OCI-LY1 (cell line): ENCODE data around the gene SH3BP5.
"Not testable (repeated sequence)": the region's sequence is repeated elsewhere in the genome, so short reads cannot be mapped to it uniquely, and the experiment has no call there.

Experiments
- H2AFZ ChIP-seq: fragments of 200-600 bp; sonication (generic), shearing (Covaris generic); 2 replicates; pipeline ENCODE4 v1.6.0; 2014; ENCODE audit warnings: antibody characterized with exemption, mild to moderate bottlenecking, low read length
- H3F3A ChIP-seq: fragments of 200-600 bp; sonication (generic), shearing (Covaris generic); 2 replicates; pipeline ENCODE4 v1.6.0; 2014; ENCODE audit warnings: mild to moderate bottlenecking, antibody characterized with exemption, low read length, moderate library complexity; ENCODE audit not compliant: insufficient read depth
- H3K27ac ChIP-seq: fragments of 200-600 bp; sonication (generic); 2 replicates; pipeline ENCODE4 v1.5.1; 2014; ENCODE audit warnings: low read length, mixed run types, mild to moderate bottlenecking, low read depth; ENCODE audit not compliant: poor library complexity, severe bottlenecking
- H3K27me3 ChIP-seq: fragments of 200-600 bp; sonication (generic); 2 replicates; pipeline ENCODE4 v1.6.0; 2014; ENCODE audit warnings: antibody characterized with exemption, mild to moderate bottlenecking, low read length, moderate library complexity; ENCODE audit not compliant: insufficient read depth
- H3K36me3 ChIP-seq: fragments of 200-600 bp; sonication (generic); 2 replicates; pipeline ENCODE4 v1.6.1; 2014; ENCODE audit warnings: mild to moderate bottlenecking, antibody characterized with exemption, low read length, moderate library complexity, mixed read lengths; ENCODE audit not compliant: insufficient read depth
- H3K4me1 ChIP-seq: fragments of 200-600 bp; sonication (generic); 2 replicates; pipeline ENCODE4 v1.5.1; 2014; ENCODE audit warnings: mild to moderate bottlenecking, low read length, moderate library complexity; ENCODE audit not compliant: insufficient read depth, severe bottlenecking
- H3K4me2 ChIP-seq: fragments of 200-600 bp; sonication (generic), shearing (Covaris generic); 2 replicates; pipeline ENCODE4 v1.6.1; 2014; ENCODE audit warnings: low read length
- H3K4me3 ChIP-seq: fragments of 200-600 bp; sonication (generic); 2 replicates; pipeline ENCODE4 v1.5.1; 2014; ENCODE audit warnings: low read length, low read depth, mild to moderate bottlenecking, mixed read lengths; ENCODE audit not compliant: poor library complexity, severe bottlenecking
- H3K79me2 ChIP-seq: fragments of 200-600 bp; shearing (Covaris generic); 2 replicates; pipeline ENCODE4 v1.6.1; 2016; ENCODE audit warnings: mixed run types, low read length, mixed read lengths; ENCODE audit not compliant: insufficient read depth
- H3K9ac ChIP-seq: fragments of 200-600 bp; sonication (generic), shearing (Covaris generic); 2 replicates; pipeline ENCODE4 v1.6.1; 2014; ENCODE audit warnings: mild to moderate bottlenecking, low read length, mixed read lengths
- H3K9me2 ChIP-seq: fragments of 200-600 bp; sonication (generic), shearing (Covaris generic); 2 replicates; pipeline ENCODE4 v1.6.1; 2014; ENCODE audit warnings: low read depth, mild to moderate bottlenecking, low read length, mixed read lengths
- H3K9me3 ChIP-seq: fragments of 200-600 bp; shearing (Covaris generic); 2 replicates; pipeline ENCODE4 v1.6.1; 2014; ENCODE audit warnings: low read length, mixed read lengths
- H4K20me1 ChIP-seq: fragments of 200-600 bp; sonication (generic), shearing (Covaris generic); 2 replicates; pipeline ENCODE4 v1.6.0; 2016; ENCODE audit warnings: mild to moderate bottlenecking, low read length; ENCODE audit not compliant: insufficient read depth
- EZH2 ChIP-seq: fragments of 200-600 bp; sonication (generic), shearing (Covaris generic); IDR thresholded peaks from 2 replicates; pipeline ENCODE4 v1.8.0; 2017; ENCODE audit warnings: borderline replicate concordance, mixed run types, mild to moderate bottlenecking, antibody characterized with exemption, low read length, moderate library complexity, mixed read lengths
- TF ChIP-seq, protein P1 (sequence below): fragments of 200-600 bp; sonication (generic), shearing (Covaris generic); IDR thresholded peaks from 2 replicates; pipeline ENCODE4 v1.5.1; 2017; ENCODE audit warnings: mild to moderate bottlenecking, antibody characterized with exemption, low read length, moderate library complexity, mixed read lengths

Gene SH3BP5

DNA sequence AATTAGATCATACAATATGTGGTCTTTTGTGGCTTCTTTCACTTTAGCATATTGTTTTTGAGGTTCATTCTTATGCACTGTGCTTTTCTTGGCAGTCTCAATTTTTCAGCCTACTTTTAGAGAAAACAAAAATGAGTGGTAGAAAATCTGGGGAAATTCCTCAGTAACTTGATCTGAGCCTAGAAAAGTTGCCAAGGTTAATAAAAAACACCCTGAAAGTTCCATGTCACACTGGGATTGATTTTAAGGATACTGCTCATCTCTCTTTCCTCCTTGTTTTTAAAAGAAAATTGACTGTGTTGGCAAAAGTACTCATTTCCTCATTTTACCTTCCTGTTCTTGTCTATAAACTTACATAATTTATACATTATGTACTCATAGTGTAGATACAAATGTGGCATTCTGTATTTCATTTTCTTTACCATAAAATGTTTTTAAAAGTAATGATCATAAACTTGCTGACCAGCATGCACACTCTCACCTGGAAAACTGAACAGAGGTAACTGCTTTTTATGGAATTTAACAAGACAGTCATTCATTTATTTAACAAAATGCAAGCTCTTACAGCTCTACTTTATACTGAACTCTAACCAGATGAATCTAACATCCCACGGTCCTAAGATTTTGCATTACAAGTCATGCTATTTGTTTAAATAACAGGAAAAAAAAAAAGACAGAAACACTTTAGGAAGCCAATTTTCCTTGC lies 28.6 kb upstream of the SH3BP5 start:
- Histone ChIP-seq H4K20me1 (no peaks in the 10 kb centered on the region), H2AFZ (peak overlapping the region; percentile 21; the same call in 1 of the 2 replicates), H3K27me3 (peaks cover 4% of the 10 kb centered on the region; the same call in 1 of the 2 replicates), H3K4me3 (no peak overlapping the region), H3K9ac (peak overlapping the region; percentile 42), H3K4me2 (peak overlapping the region; percentile 57), H3K4me1 (peaks cover 20% of the 10 kb centered on the region), H3K9me3 (no peaks in the 10 kb centered on the region), H3K36me3 (no peaks in the 10 kb centered on the region), H3F3A (no peaks in the 10 kb centered on the region), H3K27ac (peak overlapping the region; percentile 51), H3K9me2 (no peaks in the 10 kb centered on the region), H3K79me2 (no peaks in the 10 kb centered on the region)
- TF ChIP-seq, protein P1, sequence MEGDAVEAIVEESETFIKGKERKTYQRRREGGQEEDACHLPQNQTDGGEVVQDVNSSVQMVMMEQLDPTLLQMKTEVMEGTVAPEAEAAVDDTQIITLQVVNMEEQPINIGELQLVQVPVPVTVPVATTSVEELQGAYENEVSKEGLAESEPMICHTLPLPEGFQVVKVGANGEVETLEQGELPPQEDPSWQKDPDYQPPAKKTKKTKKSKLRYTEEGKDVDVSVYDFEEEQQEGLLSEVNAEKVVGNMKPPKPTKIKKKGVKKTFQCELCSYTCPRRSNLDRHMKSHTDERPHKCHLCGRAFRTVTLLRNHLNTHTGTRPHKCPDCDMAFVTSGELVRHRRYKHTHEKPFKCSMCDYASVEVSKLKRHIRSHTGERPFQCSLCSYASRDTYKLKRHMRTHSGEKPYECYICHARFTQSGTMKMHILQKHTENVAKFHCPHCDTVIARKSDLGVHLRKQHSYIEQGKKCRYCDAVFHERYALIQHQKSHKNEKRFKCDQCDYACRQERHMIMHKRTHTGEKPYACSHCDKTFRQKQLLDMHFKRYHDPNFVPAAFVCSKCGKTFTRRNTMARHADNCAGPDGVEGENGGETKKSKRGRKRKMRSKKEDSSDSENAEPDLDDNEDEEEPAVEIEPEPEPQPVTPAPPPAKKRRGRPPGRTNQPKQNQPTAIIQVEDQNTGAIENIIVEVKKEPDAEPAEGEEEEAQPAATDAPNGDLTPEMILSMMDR = no peak

- TF ChIP-seq EZH2 = no peak
- TF ChIP-seq, protein P1 = no peak
- Histone ChIP-seq H3K4me2 (no peak overlapping the region), H4K20me1 (no peaks in the 10 kb centered on the region), H3K79me2 (no peaks in the 10 kb centered on the region), H2AFZ (no peak overlapping the region), H3K9ac (no peak overlapping the region), H3K9me2 (no peaks in the 10 kb centered on the region), H3K4me3 (no peak overlapping the region), H3K27me3 (peaks cover 4% of the 10 kb centered on the region; the same call in 1 of the 2 replicates), H3K27ac (no peak overlapping the region), H3K9me3 (no peaks in the 10 kb centered on the region), H3F3A (no peaks in the 10 kb centered on the region), H3K36me3 (no peaks in the 10 kb centered on the region), H3K4me1 (peaks cover 20% of the 10 kb centered on the region)
Observed at GRCh38 chr3:15359677-15360397, 27.5 kb upstream of the SH3BP5 start.

DNA sequence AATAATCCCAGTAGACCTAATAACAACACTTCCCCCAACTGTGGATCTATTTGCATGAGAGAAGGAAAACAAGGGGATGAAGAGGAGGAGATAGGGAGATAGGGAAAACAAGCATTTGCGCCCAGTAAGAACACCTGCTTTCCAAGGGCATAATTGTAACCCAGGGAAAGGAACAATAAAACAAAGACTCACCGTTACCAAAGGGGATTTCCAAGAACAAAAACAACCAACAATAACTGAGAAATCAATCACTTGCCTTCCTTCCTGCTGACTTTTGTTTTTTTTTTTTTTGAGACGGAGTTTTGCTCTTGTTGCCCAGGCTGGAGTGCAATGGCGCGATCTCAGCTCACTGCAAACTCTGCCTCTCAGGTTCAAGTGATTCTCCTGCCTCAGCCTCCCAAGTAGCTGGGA lies 24.3 kb upstream of the SH3BP5 start:
- H3K79me2 ChIP-seq, H4K20me1 ChIP-seq, H3K36me3 ChIP-seq, H3K27ac ChIP-seq, H3K9ac ChIP-seq, H3K9me2 ChIP-seq, H3K9me3 ChIP-seq, H3K4me3 ChIP-seq, H3K4me2 ChIP-seq, H2AFZ ChIP-seq, H3K27me3 ChIP-seq, H3F3A ChIP-seq: not testable (repeated sequence)
- H3K4me1 ChIP-seq = peaks cover 13% of the 10 kb centered on the region
